Psoas muscle (tissue), 8 donors: ENCODE measurements around the gene PLEKHN1. TPM values are rescaled to one million over a fixed set of nuclear protein-coding genes. Genes with fewer than 3 reads are reported as not detected.
"Not testable (repeated sequence)": the region's sequence is repeated elsewhere in the genome, so short reads cannot be mapped to it uniquely, and the experiment has no call there.

ENCODE experiments used
- ATAC-seq, 4 donors: fragments of 200-7000 bp; cut with Tn5 transposase; one replicate each; pipeline ENCODE4 v1.9.1; 2020; ENCODE audit warnings: moderate library complexity in 3 of 4, mild to moderate bottlenecking in 2 of 4
- DNase-seq, 2 donors: peaks; one replicate each; pipeline ENCODE4 v3.0.0-alpha.2; 2020
- H3K27ac ChIP-seq: fragments of 200-600 bp; one replicate; pipeline ENCODE4 v1.8.0; 2022
- H3K27me3 ChIP-seq, 3 donors: fragments of 200-600 bp in 1 of 3; one replicate each; pipeline versions ENCODE4 v1.6.1 to v1.8.0; 2013 to 2022; ENCODE audit warnings: low read length in 2 of 3, mild to moderate bottlenecking in 2 of 3, moderate library complexity in 1 of 3; ENCODE audit not compliant: insufficient read depth in 3 of 3
- H3K36me3 ChIP-seq, 2 donors: fragments of 200-600 bp in 1 of 2; one replicate each; pipeline versions ENCODE4 v1.6.1 to v1.8.0; 2013 to 2022; ENCODE audit warnings: low read depth in 1 of 2, mild to moderate bottlenecking in 1 of 2, moderate library complexity in 1 of 2; ENCODE audit not compliant: insufficient read depth in 1 of 2
- H3K4me1 ChIP-seq: fragments of 200-600 bp; one replicate; pipeline ENCODE4 v1.8.0; 2022
- H3K4me3 ChIP-seq: fragments of 200-600 bp; one replicate; pipeline ENCODE4 v1.8.0; 2022; ENCODE audit warnings: mild to moderate bottlenecking
- H3K9me3 ChIP-seq: fragments of 200-600 bp; one replicate; pipeline ENCODE4 v1.8.0; 2022
- WGBS, 3 donors: extraction: QIAGEN DNeasy Blood & Tissue Kit; methylation state at CpG; one replicate each; pipeline versions ENCODE4 v1.1.6 to v1.1.7; 2013; 5-methylcytosine and 5-hydroxymethylcytosine counted together
- intact Hi-C, 2 donors: fragments of 100-400 bp; cut with DNase I; formaldehyde crosslinking; loops; one replicate each; pipeline versions ENCODE4 v1.11.0 to v1.14.2; 2022
- polyA plus RNA-seq, 3 donors: library from polyadenylated mRNA; stranded (reverse); fragments of 200-250 nt; gene quantifications; one replicate each; pipeline ENCODE4 v1.2.3, GENCODE V29; 2013
- total RNA-seq, 4 donors: library from RNA; stranded (reverse); fragmentation: NEBNext Ultra II Directional in 2 of 4; extraction: Animal tissue kit (Norgen Biotek cat#: 25700) in 2 of 4; gene quantifications; one replicate each; pipeline versions ENCODE4 v1.2.1 to v1.2.4, GENCODE V29; 2021 to 2023
- TF ChIP-seq, protein P1 (sequence below): fragments of 200-600 bp; IDR thresholded peaks from one replicate; pipeline ENCODE4 v1.8.0; 2022; ENCODE audit warnings: antibody characterized with exemption
- donor health status: healthy with polysubstance abuse.
- donor health status: DM: no; HTN: no; CAD: no; lungs with moderate emphysema.
- donor health status: Bipolar disorder and iron deficiency.
- donor health status: healthy.
- donor health status: DM: yes; HTN: yes; CAD: no.
- donor health status: DM: no; HTN: no; CAD: no.
- donor health status: DM: no; HTN: no; CAD: no.
- donor health status: DM: yes; HTN: yes; CAD: no.

PLEKHN1 gene
- total and polyA plus RNA-seq, 7 donors: 0.03 TPM; not detected in 6

DNA sequence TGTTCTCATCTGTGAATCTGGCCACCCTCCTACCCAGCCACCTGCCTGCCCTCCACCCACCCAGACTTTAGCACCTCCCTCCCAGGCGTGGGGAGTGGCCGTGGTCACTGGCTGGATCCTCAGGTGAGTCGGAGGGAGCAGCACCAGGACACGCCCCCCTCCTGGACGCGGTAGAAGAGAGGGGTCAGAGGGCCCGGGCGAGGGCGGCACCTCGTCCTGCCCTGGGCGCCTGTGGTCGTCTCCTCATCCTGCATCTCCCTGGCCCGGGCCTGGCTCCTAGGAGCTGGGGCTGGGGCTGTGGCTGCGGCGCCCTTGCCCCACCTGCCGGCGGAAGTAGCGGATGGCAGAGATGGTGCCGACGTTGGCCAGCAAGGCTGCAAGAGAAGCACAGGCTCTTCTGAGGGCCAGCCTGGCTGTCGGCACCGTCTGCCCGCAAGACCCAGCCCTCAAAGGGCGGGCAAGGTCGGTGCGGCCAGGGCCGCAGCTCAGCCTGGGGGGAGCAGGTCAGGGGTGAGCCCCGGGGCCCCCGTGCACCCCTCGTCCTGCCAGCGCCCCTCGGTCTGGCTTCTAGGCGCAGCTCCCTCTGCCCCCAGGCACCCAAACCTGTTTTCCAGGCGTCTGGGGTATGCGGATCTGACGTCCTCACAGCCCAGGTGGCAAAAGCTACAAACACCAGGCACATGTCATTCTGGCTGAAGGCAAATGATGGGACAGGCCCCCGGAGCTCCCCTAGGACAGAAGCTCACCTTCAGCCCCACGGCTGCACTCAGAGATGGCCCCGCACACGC, 9.8 kb downstream of the PLEKHN1 start:
- TF ChIP-seq, protein P1, sequence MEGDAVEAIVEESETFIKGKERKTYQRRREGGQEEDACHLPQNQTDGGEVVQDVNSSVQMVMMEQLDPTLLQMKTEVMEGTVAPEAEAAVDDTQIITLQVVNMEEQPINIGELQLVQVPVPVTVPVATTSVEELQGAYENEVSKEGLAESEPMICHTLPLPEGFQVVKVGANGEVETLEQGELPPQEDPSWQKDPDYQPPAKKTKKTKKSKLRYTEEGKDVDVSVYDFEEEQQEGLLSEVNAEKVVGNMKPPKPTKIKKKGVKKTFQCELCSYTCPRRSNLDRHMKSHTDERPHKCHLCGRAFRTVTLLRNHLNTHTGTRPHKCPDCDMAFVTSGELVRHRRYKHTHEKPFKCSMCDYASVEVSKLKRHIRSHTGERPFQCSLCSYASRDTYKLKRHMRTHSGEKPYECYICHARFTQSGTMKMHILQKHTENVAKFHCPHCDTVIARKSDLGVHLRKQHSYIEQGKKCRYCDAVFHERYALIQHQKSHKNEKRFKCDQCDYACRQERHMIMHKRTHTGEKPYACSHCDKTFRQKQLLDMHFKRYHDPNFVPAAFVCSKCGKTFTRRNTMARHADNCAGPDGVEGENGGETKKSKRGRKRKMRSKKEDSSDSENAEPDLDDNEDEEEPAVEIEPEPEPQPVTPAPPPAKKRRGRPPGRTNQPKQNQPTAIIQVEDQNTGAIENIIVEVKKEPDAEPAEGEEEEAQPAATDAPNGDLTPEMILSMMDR: peak; percentile 39
- H3K4me3 ChIP-seq: peak overlapping the region; percentile 28
- peak overlapping the region; percentile 75 for H3K27ac ChIP-seq
- H3K36me3 ChIP-seq: no peaks in the 10 kb centered on the region
- 8 to 18% (median 10%) methylated on average over 25 to 40 of the region's 40 CpGs for WGBS, 3 donors
- intact Hi-C loops: loop anchor here in 1 of 2 donors (5.0 kb wide), 1 partner anchor 74 kb away; no protein-coding TSS in a partner anchor
- ATAC-seq: peak in 3 of 4 donors; percentile 1 to 33 (median 8)
- no peaks in the 10 kb centered on the region for H3K9me3 ChIP-seq
- peaks cover 27% of the 10 kb centered on the region for H3K4me1 ChIP-seq
- peaks cover 0 to 6% (median 0%) of the 10 kb centered on the region in 3 donors for H3K27me3 ChIP-seq
- DNase-seq: peak; percentile 41 to 75

- not testable (repeated sequence) for H3K4me3 ChIP-seq, H3K36me3 ChIP-seq, H3K27me3 ChIP-seq, ATAC-seq, H3K27ac ChIP-seq, H3K9me3 ChIP-seq
- H3K4me1 ChIP-seq: peaks cover 34% of the 10 kb centered on the region
- WGBS, 3 donors: 45 to 57% (median 56%) methylated on average over 11 to 15 of the region's 39 CpGs
- intact Hi-C loops: loop anchor here in 1 of 2 donors (5.0 kb wide), 1 partner anchor 74 kb away; no protein-coding TSS in a partner anchor
- peak; percentile 34 to 92 for DNase-seq
These were observed 10.5 kb downstream of the PLEKHN1 start for GRCh38 chr1:976791-977190.

GRCh38 chr1:978069-978834, 12.0 kb downstream of the PLEKHN1 start:
- ATAC-seq: peak in 1 of 4 donors; percentile 10
- H3K9me3 ChIP-seq: no peaks in the 10 kb centered on the region
- TF ChIP-seq, protein P1: no peak
- peak; percentile 56 to 89 for DNase-seq
- intact Hi-C loops: loop anchor here in 1 of 2 donors (5.0 kb wide), 1 partner anchor 76 kb away; no protein-coding TSS in a partner anchor
- H3K27me3 ChIP-seq: peaks cover 0 to 5% (median 0%) of the 10 kb centered on the region in 3 donors
- H3K4me3 ChIP-seq: peak overlapping the region; percentile 53
- no peaks in the 10 kb centered on the region for H3K36me3 ChIP-seq
- WGBS, 3 donors: 47 to 62% (median 60%) methylated on average over 36 to 44 of the region's 44 CpGs
- peak overlapping the region; percentile 93 for H3K27ac ChIP-seq
- peaks cover 40% of the 10 kb centered on the region for H3K4me1 ChIP-seq

GRCh38 chr1:978835-979743, 12.8 kb downstream of the PLEKHN1 start:
- peak overlapping the region; percentile 53 for H3K4me3 ChIP-seq
- no peaks in the 10 kb centered on the region for H3K9me3 ChIP-seq
- H3K27me3 ChIP-seq: no peaks in the 10 kb centered on the region
- ATAC-seq (peak in 1 of 4 donors; percentile 9), DNase-seq (no peak)
- WGBS, 3 donors: 45 to 63% (median 55%) methylated on average over 52 to 60 of the region's 60 CpGs
- TF ChIP-seq, protein P1: no peak
- intact Hi-C loops: loop anchor here in 1 of 2 donors (5.0 kb wide), 1 partner anchor 77 kb away; no protein-coding TSS in a partner anchor
- H3K4me1 ChIP-seq: peaks cover 40% of the 10 kb centered on the region
- H3K27ac ChIP-seq: peak overlapping the region; percentile 93
- H3K36me3 ChIP-seq: no peaks in the 10 kb centered on the region
